ENCODE data around the gene PGA4.
"Not testable (repeated sequence)": the region's sequence is repeated elsewhere in the genome, so short reads cannot be mapped to it uniquely, and the experiment has no call there.

Gene PGA4

GRCh38 chr11:61204502-61205059 is 17.6 kb upstream of the PGA4 start:
- not testable (repeated sequence) for DNase-seq (ENCODE audit: low read depth)

GRCh38 chr11:61207636-61208310 is 14.4 kb upstream of the PGA4 start:
- DNase-seq (ENCODE audit: low read depth): not testable (repeated sequence)

- DNase-seq (ENCODE audit: low read depth): not testable (repeated sequence)
Measured at GRCh38 chr11:61210629-61211028, 11.5 kb upstream of the PGA4 start.

- DNase-seq (ENCODE audit: low read depth): not testable (repeated sequence)
Measured at GRCh38 chr11:61211327-61211952, 10.7 kb upstream of the PGA4 start.

GRCh38 chr11:61212202-61212601 is 9.9 kb upstream of the PGA4 start:
- not testable (repeated sequence) for DNase-seq (ENCODE audit: low read depth)

- not testable (repeated sequence) for DNase-seq (ENCODE audit: low read depth)
Measured at GRCh38 chr11:61213711-61214324, 8.3 kb upstream of the PGA4 start.

GRCh38 chr11:61218306-61218705 is 3.8 kb upstream of the PGA4 start:
- not testable (repeated sequence) for DNase-seq (ENCODE audit: low read depth)

GRCh38 chr11:61219016-61219415 is 3.1 kb upstream of the PGA4 start:
- DNase-seq (ENCODE audit: low read depth): not testable (repeated sequence)

GRCh38 chr11:61222692-61223091 is 545 bp downstream of the PGA4 start:
- not testable (repeated sequence) for DNase-seq (ENCODE audit: low read depth)

GRCh38 chr11:61226457-61227137 is 4.5 kb downstream of the PGA4 start:
- DNase-seq (ENCODE audit: low read depth): not testable (repeated sequence)

- DNase-seq (ENCODE audit: low read depth): not testable (repeated sequence)
Measured at GRCh38 chr11:61229458-61229857, 7.3 kb downstream of the PGA4 start.

GRCh38 chr11:61231033-61231432 is 8.9 kb downstream of the PGA4 start:
- DNase-seq (ENCODE audit: low read depth): not testable (repeated sequence)

GRCh38 chr11:61231585-61231984 is 9.4 kb downstream of the PGA4 start:
- not testable (repeated sequence) for DNase-seq (ENCODE audit: low read depth)

GRCh38 chr11:61232548-61233145 is 10.5 kb downstream of the PGA4 start:
- DNase-seq (ENCODE audit: low read depth): not testable (repeated sequence)

- DNase-seq (ENCODE audit: low read depth): not testable (repeated sequence)
Measured at GRCh38 chr11:61237130-61237529, 15.0 kb downstream of the PGA4 start.

- DNase-seq (ENCODE audit: low read depth): not testable (repeated sequence)
Measured at GRCh38 chr11:61240288-61240687, 18.1 kb downstream of the PGA4 start.

- not testable (repeated sequence) for DNase-seq (ENCODE audit: low read depth)
Measured at GRCh38 chr11:61240875-61241274, 18.7 kb downstream of the PGA4 start, which contains the start of gene PGA5. Gene PGA5 (plus strand): TSS chr11:61241175. CDS start chr11:61241227, 52 bp downstream.

GRCh38 chr11:61241526-61241925 is 19.4 kb downstream of the PGA4 start:
- not testable (repeated sequence) for DNase-seq (ENCODE audit: low read depth)

- not testable (repeated sequence) for DNase-seq (ENCODE audit: low read depth)
Measured at GRCh38 chr11:61245284-61245964, 23.3 kb downstream of the PGA4 start.

GRCh38 chr11:61248071-61248470 is 25.9 kb downstream of the PGA4 start:
- DNase-seq (ENCODE audit: low read depth): not testable (repeated sequence)

- not testable (repeated sequence) for DNase-seq (ENCODE audit: low read depth)
Measured at GRCh38 chr11:61249201-61249600, 27.1 kb downstream of the PGA4 start.

Measured in ELR (cell line).